ENCODE data around the gene ZSCAN10. TPM values are rescaled to one million over a fixed set of nuclear protein-coding genes. Genes with fewer than 3 reads are reported as not detected.
A peak's percentile ranks its signal among the peaks of the same experiment; 100 is the strongest.

The ZSCAN10 gene
- total and polyA plus RNA-seq, 2 of the 13 experiments (the other 11 are each of a cell fraction or from before 2014, with no cell fraction given) = not detected

GRCh38 chr16:3123986-3124886, 25.1 kb upstream of the ZSCAN10 start (continued):
- TF ChIP-seq MXD4 (CRISPR knock-in tag; IDR thresholded peaks at IDR 0.05) = 0 out of 2 replicates have a peak, but pooled peaks have one; percentile 41
- no peak for TF ChIP-seq ATF7 (IDR thresholded peaks at IDR 0.05)
- TF ChIP-seq ATF7 (CRISPR knock-in tag; IDR thresholded peaks at IDR 0.05) = peak; percentile 49
- TF ChIP-seq TOE1 (CRISPR knock-in tag; IDR thresholded peaks at IDR 0.05) = no peak
- TF ChIP-seq FIP1L1 (IDR thresholded peaks at IDR 0.05; ENCODE audit: borderline replicate concordance, insufficient read depth, low read depth, low read length) = no peak
- no peak for TF ChIP-seq ZNF850 (CRISPR knock-in tag; conservative IDR thresholded peaks at IDR 0.05)
- TF ChIP-seq ZNF549 (CRISPR knock-in tag; IDR thresholded peaks at IDR 0.05) = no peak
- TF ChIP-seq PHF8 (CRISPR knock-in tag; IDR thresholded peaks at IDR 0.05) = peak; percentile 61; the same call in 1 of the 2 replicates
- 0 out of 2 replicates have a peak, but pooled peaks have one; percentile 41 for TF ChIP-seq ZNF83 (CRISPR knock-in tag; IDR thresholded peaks at IDR 0.05; ENCODE audit: borderline replicate concordance)
- TF ChIP-seq PAX8 (CRISPR knock-in tag; IDR thresholded peaks at IDR 0.05; ENCODE audit: borderline replicate concordance) = no peak
- TF ChIP-seq BRCA1 (CRISPR knock-in tag; IDR thresholded peaks at IDR 0.05) = no peak
- no peak; the same call in 1 of the 2 replicates for TF ChIP-seq ATF1 (CRISPR knock-in tag; IDR thresholded peaks at IDR 0.05)
- TF ChIP-seq BCL6 (CRISPR knock-in tag; IDR thresholded peaks at IDR 0.05) = peak; percentile 68
- TF ChIP-seq SIN3A (IDR thresholded peaks at IDR 0.05; ENCODE audit: borderline replicate concordance, low read depth, low read length) = peak; percentile 68
- TF ChIP-seq RFXAP (CRISPR knock-in tag; IDR thresholded peaks at IDR 0.05; ENCODE audit: borderline replicate concordance) = no peak
- 0 out of 2 replicates have a peak, but pooled peaks have one; percentile 49 for TF ChIP-seq ZNF275 (CRISPR knock-in tag; IDR thresholded peaks at IDR 0.05; ENCODE audit: borderline replicate concordance)
- no peak for TF ChIP-seq CEBPG (CRISPR knock-in tag; IDR thresholded peaks at IDR 0.05)
- TF ChIP-seq ZNF780A (CRISPR knock-in tag; IDR thresholded peaks at IDR 0.05) = no peak
- TF ChIP-seq ZNF329 (CRISPR knock-in tag; IDR thresholded peaks at IDR 0.05; ENCODE audit: low read depth) = no peak
- peak; percentile 51 for TF ChIP-seq MNT (IDR thresholded peaks at IDR 0.05)
- no peak for TF ChIP-seq MTA3 (CRISPR knock-in tag; IDR thresholded peaks at IDR 0.05)
- TF ChIP-seq UBTF (CRISPR knock-in tag; IDR thresholded peaks at IDR 0.05) = peak; percentile 71
- no peak; the same call in 1 of the 2 replicates for TF ChIP-seq ZNF614 (CRISPR knock-in tag; IDR thresholded peaks at IDR 0.05; ENCODE audit: borderline replicate concordance)
- no peak for TF ChIP-seq PRMT3 (CRISPR knock-in tag; IDR thresholded peaks at IDR 0.05; ENCODE audit: borderline replicate concordance, low read depth)
- no peak; the same call in 1 of the 2 replicates for TF ChIP-seq MED13 (CRISPR knock-in tag; IDR thresholded peaks at IDR 0.05)
- TF ChIP-seq ZNF282 (IDR thresholded peaks at IDR 0.05; ENCODE audit: partially characterized antibody) = no peak
